Thyroid gland (tissue), 4 donors: ENCODE data around the gene PTPRN2. TPM values are rescaled to one million over a fixed set of nuclear protein-coding genes. Genes with fewer than 3 reads are reported as not detected.

Experiments used
- DNase-seq, 2 donors: peaks; one replicate each; pipeline ENCODE4 v3.0.0-alpha.2; 2019
- H3K27ac ChIP-seq, 3 donors: fragments of 200-600 bp; sonication (generic); 1 replicate in 2 of 3; 2 replicates in 1 of 3; pipeline ENCODE4 v1.5.1; 2016 to 2019; ENCODE audit warnings: mild to moderate bottlenecking in 1 of 3, moderate library complexity in 1 of 3
- H3K27me3 ChIP-seq: fragments of 200-600 bp; sonication (generic); one replicate; pipeline ENCODE4 v1.5.1; 2019
- H3K36me3 ChIP-seq, 2 donors: fragments of 200-600 bp; sonication (generic); one replicate each; pipeline ENCODE4 v1.5.1; 2016 to 2019
- H3K4me1 ChIP-seq, 2 donors: fragments of 200-600 bp; sonication (generic); one replicate each; pipeline ENCODE4 v1.5.1; 2017 to 2019
- H3K4me3 ChIP-seq, 3 donors: fragments of 200-600 bp; sonication (generic); replicated peaks in 1 of 3; 1 replicate in 2 of 3; 2 replicates in 1 of 3; pipeline ENCODE4 v1.5.1; 2016; ENCODE audit warnings: mild to moderate bottlenecking in 1 of 3
- H3K9me3 ChIP-seq: fragments of 200-600 bp; sonication (generic); one replicate; pipeline ENCODE4 v1.5.1; 2017
- CTCF ChIP-seq, 6 experiments: fragments of 200-600 bp in 3 of 6; fragments of 450-650 bp in 3 of 6; sonication (generic) in 3 of 6; IDR thresholded peaks; one replicate each; pipeline ENCODE4 v1.5.1; 2016 to 2019; ENCODE audit warnings: antibody characterized with exemption in 6 of 6, mild to moderate bottlenecking in 2 of 6, inconsistent platforms in 1 of 6, moderate library complexity in 1 of 6
- POLR2A ChIP-seq, 2 donors: fragments of 450-650 bp; IDR thresholded peaks; one replicate each; pipeline ENCODE4 v1.6.1; 2017; ENCODE audit warnings: antibody characterized with exemption in 2 of 2, mild to moderate bottlenecking in 2 of 2, moderate library complexity in 1 of 2
- WGBS, 2 donors: methylation state at CpG; one replicate each; pipeline ENCODE4 v1.1.5; 2017; 5-methylcytosine and 5-hydroxymethylcytosine counted together
- intact Hi-C: fragments of 100-400 bp; cut with DNase I; formaldehyde crosslinking; loops from one replicate; pipeline ENCODE4 v1.15.1; 2023
- total RNA-seq, 4 donors: library from RNA; depleted of rRNA; stranded (reverse); fragments of >200 nt; gene quantifications; one replicate each; pipeline ENCODE4 v1.2.3, GENCODE V29; 2016

The PTPRN2 gene
- total RNA-seq, 4 donors from 2014 or later, result 4.2 to 9.9 (median 7.7) TPM

GRCh38 chr7:157989589-157989988, 598.0 kb downstream of the PTPRN2 start:
- no peak overlapping the region for H3K4me3 ChIP-seq
- intact Hi-C loops, result no loop called here
- H3K4me1 ChIP-seq, result no peaks in the 10 kb centered on the region
- H3K9me3 ChIP-seq, result no peaks in the 10 kb centered on the region
- H3K27ac ChIP-seq, result no peak overlapping the region
- WGBS, 2 donors, result 58 to 75% methylated on average over 10 to 13 of the region's 13 CpGs
- no peak for DNase-seq
- TF ChIP-seq POLR2A (IDR thresholded peaks at IDR 0.05) (no peak), CTCF (IDR thresholded peaks at IDR 0.05) (no peak)
- no peaks in the 10 kb centered on the region for H3K27me3 ChIP-seq
- no peaks in the 10 kb centered on the region for H3K36me3 ChIP-seq

GRCh38 chr7:157987906-157988305, 599.7 kb downstream of the PTPRN2 start:
- Histone ChIP-seq H3K27ac (no peak overlapping the region), H3K36me3 (no peaks in the 10 kb centered on the region), H3K4me3 (no peak overlapping the region), H3K9me3 (no peaks in the 10 kb centered on the region), H3K27me3 (no peaks in the 10 kb centered on the region), H3K4me1 (no peaks in the 10 kb centered on the region)
- TF ChIP-seq POLR2A (IDR thresholded peaks at IDR 0.05), result no peak
- no peak for TF ChIP-seq CTCF (IDR thresholded peaks at IDR 0.05)
- WGBS, 2 donors, result 69 to 81% methylated on average over 10 of the region's 10 CpGs
- no peak for DNase-seq
- intact Hi-C loops, result no loop called here

GRCh38 chr7:157986051-157986450, 601.6 kb downstream of the PTPRN2 start:
- 79 to 84% methylated on average over 12 of the region's 12 CpGs for WGBS, 2 donors
- no peaks in the 10 kb centered on the region for H3K9me3 ChIP-seq
- intact Hi-C loops, result no loop called here

GRCh38 chr7:157985636-157986035, 602.0 kb downstream of the PTPRN2 start:
- intact Hi-C loops, result no loop called here
- Histone ChIP-seq H3K27ac (no peak overlapping the region), H3K4me3 (no peak overlapping the region), H3K4me1 (no peaks in the 10 kb centered on the region), H3K36me3 (no peaks in the 10 kb centered on the region), H3K27me3 (no peaks in the 10 kb centered on the region), H3K9me3 (no peaks in the 10 kb centered on the region)
- no peak for DNase-seq
- WGBS, 2 donors, result 28 to 42% methylated on average over 15 of the region's 15 CpGs
- TF ChIP-seq CTCF (IDR thresholded peaks at IDR 0.05) (no peak), POLR2A (IDR thresholded peaks at IDR 0.05) (no peak)

More at GRCh38 chr7:157986051-157986450, 601.6 kb downstream of the PTPRN2 start:
- Histone ChIP-seq H3K27me3 (no peaks in the 10 kb centered on the region), H3K27ac (no peak overlapping the region), H3K36me3 (no peaks in the 10 kb centered on the region), H3K4me1 (no peaks in the 10 kb centered on the region), H3K4me3 (no peak overlapping the region)
- DNase-seq, result no peak
- no peak for TF ChIP-seq CTCF (IDR thresholded peaks at IDR 0.05)
- no peak for TF ChIP-seq POLR2A (IDR thresholded peaks at IDR 0.05)

GRCh38 chr7:157984423-157985163, 603.0 kb downstream of the PTPRN2 start:
- Histone ChIP-seq H3K4me3 (no peak overlapping the region), H3K4me1 (no peaks in the 10 kb centered on the region), H3K27me3 (no peaks in the 10 kb centered on the region), H3K27ac (no peak overlapping the region), H3K36me3 (no peaks in the 10 kb centered on the region), H3K9me3 (no peaks in the 10 kb centered on the region)
- no peak for TF ChIP-seq CTCF (IDR thresholded peaks at IDR 0.05)
- TF ChIP-seq POLR2A (IDR thresholded peaks at IDR 0.05), result no peak
- WGBS, 2 donors, result 84 to 86% methylated on average over 12 to 20 of the region's 25 CpGs
- no peak for DNase-seq
- intact Hi-C loops, result no loop called here
